ENCODE measurements around the gene THAP5.
A peak's percentile ranks its signal among the peaks of the same experiment; 100 is the strongest.
"Not testable (repeated sequence)": the region's sequence is repeated elsewhere in the genome, so short reads cannot be mapped to it uniquely, and the experiment has no call there.

Gene THAP5

DNA sequence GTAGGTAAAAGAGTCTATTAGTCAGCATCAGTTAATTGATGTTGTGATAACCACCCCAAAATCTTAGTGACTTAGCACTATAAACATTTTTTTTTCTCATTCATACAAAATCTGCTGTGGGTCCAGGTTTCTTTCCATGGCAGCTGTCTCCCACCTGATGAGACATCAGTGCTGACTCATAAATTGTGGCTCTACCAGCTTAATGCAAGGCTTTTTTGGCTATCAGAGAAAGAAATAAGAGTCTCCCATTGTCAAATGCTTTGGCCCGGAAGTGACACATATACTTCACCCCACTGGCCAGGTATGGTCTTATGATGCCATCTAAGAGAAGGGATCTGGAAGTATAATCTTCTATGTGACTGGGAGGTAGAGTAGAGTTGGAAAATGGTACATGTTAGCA lies 14.7 kb upstream of the THAP5 start:
- no peak for DNase-seq (ENCODE audit: low read depth in 2 of 2)

- DNase-seq (ENCODE audit: low read depth in 2 of 2), result no peak
Measured at GRCh38 chr7:108581655-108582491, 12.4 kb upstream of the THAP5 start.

- DNase-seq (ENCODE audit: low read depth in 2 of 2), result no peak
Measured at GRCh38 chr7:108580298-108580697, 10.8 kb upstream of the THAP5 start.

DNA sequence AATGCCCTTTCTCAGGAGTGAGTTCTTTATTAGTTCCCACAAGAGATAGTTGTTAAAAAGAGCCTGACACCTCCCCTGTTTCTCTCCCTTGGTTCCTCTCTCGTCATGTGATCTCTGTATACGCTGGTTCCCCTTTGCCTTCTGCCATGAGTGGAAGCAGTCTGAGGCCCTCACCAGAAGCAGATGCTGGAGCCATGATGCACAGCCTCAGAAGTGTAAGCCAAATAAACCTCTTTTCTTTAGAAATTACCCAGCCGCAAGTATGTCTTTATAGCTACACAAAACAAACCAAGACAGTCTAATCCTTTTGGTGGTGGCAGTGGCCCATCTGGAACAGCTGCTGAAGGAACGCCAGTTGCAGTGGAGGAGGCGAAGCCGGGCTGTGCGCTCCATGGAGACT lies 9.4 kb upstream of the THAP5 start:
- no peak for DNase-seq (ENCODE audit: low read depth in 2 of 2)

DNA sequence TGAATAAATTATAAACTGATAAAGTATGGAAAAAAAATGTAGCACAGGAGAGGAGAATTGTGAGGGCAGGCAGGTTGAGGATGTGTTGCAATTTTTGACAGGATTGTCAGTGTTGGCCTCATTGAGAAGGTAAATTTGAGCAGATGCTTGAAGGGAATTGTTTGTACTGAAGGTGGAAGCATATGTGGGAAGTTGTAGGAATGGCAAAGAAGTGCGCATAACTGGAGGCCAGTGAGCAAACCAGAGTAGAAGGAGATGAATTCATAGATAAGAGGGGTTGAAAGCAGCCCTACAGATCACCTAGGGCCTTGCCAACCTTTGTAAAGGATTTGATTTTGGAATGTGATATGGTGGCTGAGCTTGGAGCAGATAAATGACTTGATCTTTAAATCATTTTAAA lies 6.6 kb upstream of the THAP5 start:
- no peak for DNase-seq (ENCODE audit: low read depth in 2 of 2)

DNA sequence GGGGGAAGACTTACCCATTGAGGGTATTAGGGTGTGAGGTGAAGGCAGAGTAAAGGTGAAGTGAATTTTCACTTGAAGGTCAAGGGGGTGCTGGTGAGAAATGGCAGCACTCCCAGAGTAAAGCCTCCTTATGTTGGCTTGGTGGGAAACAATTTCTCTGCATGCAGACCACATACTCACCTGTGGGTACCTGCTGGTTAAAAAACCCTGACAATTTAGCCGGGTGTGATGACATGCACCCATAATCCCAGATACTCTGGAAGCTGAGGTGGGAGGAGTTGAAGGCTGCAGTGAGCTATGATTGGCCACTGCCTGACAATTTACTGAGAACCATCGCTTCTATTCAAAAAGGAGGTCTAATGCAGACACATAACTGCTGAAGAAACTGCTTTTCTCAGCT lies 5.7 kb upstream of the THAP5 start:
- DNase-seq (ENCODE audit: low read depth in 2 of 2), result no peak

DNA sequence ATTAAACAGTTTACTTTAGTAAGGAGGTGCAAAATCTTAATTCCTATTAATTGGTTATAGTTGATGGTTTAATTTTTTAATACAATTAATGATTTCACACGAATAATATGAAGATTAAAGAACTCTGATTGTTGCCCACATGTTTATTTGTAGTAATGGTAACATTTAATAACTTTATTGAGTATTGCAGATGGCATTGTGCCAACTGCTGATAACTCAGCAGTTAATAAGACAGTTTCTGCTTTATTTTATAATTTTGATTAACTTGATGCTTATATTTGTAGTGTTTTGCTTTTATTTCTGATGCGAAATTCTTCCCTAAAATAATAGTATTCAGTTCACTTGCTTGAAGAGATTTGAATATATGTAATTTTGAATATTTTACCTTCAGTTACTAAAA lies 3.0 kb upstream of the THAP5 start:
- no peak for DNase-seq (ENCODE audit: low read depth in 2 of 2)

- peak in 1 of 2 donors; percentile 10 for DNase-seq (ENCODE audit: low read depth in 2 of 2)
Measured at GRCh38 chr7:108570146-108570755, 745 bp upstream of the THAP5 start.

GRCh38 chr7:108568801-108569380 lies 615 bp downstream of the THAP5 start:
- DNase-seq (ENCODE audit: low read depth in 2 of 2), result no peak

DNA sequence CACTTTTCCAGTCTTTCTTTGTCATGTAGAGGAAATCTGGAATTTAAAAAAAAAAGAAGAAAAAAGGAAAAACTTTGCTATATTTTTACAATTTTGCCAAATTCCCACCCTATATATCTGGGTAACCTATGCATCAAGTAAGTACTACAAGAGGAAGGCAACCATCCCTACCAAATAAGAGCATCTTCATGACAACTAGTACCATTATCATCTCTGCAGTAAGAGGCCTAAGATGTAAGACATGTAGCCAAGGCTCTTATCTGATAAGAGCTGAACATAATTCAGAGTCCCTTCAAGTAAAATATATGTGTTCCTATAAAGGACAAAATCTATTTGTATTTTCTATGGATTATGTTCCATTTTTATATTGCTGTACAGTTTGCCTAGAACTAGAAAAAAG lies 3.5 kb downstream of the THAP5 start:
- DNase-seq (ENCODE audit: low read depth in 2 of 2), result no peak

GRCh38 chr7:108561047-108561619 lies 8.4 kb downstream of the THAP5 start:
- DNase-seq (ENCODE audit: low read depth in 2 of 2), result no peak

GRCh38 chr7:108559253-108559652 lies 10.3 kb downstream of the THAP5 start:
- no peak for DNase-seq (ENCODE audit: low read depth in 2 of 2)

GRCh38 chr7:108557617-108558016 lies 11.9 kb downstream of the THAP5 start:
- no peak for DNase-seq (ENCODE audit: low read depth in 2 of 2)

- no peak for DNase-seq (ENCODE audit: low read depth in 2 of 2)
Measured at GRCh38 chr7:108557191-108557590, 12.3 kb downstream of the THAP5 start.

- not testable (repeated sequence) for DNase-seq (ENCODE audit: low read depth in 2 of 2)
Measured at GRCh38 chr7:108556665-108557064, 12.8 kb downstream of the THAP5 start.

DNA sequence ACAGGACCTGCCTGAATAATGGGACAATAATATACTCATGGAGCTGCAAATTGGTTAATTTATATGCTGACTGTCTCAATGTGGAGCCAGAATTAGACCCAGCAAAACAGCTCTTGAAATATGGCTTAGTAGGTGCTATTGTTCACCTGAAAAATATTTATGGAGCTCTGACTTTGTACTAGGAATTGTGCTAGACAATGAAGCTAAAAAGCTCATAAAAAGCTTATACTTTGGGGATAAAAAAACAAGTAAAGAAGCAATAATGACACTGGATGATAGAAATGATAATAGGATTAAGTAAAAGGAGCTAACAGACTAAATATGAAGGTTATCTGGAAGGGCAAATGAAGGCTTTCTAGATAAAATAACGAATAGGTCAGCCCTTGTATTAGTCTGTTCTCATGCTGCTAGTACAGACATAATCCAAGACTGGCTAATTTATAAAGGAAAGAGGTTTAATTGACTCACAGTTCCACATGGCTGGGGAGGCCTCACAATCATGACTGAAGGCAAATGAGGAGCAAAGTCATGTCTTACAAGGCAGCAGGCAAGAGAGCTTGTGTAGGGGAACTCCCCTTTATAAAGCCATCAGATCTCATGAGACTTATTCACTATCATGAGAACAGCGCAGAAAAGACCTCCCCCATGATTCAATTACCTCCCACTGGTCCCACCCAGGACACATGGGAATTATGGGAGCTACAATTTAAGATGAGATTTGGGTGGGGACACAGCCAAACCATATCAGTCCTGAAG lies 21.2 kb downstream of the THAP5 start:
- not testable (repeated sequence) for DNase-seq (ENCODE audit: low read depth in 2 of 2)

- no peak for DNase-seq (ENCODE audit: low read depth in 2 of 2)
Measured at GRCh38 chr7:108541478-108541877, 28.0 kb downstream of the THAP5 start.

- DNase-seq (ENCODE audit: low read depth in 2 of 2), result not testable (repeated sequence)
Measured at GRCh38 chr7:108538685-108539084, 30.8 kb downstream of the THAP5 start.

GRCh38 chr7:108538236-108538635 lies 31.3 kb downstream of the THAP5 start:
- not testable (repeated sequence) for DNase-seq (ENCODE audit: low read depth in 2 of 2)

DNA sequence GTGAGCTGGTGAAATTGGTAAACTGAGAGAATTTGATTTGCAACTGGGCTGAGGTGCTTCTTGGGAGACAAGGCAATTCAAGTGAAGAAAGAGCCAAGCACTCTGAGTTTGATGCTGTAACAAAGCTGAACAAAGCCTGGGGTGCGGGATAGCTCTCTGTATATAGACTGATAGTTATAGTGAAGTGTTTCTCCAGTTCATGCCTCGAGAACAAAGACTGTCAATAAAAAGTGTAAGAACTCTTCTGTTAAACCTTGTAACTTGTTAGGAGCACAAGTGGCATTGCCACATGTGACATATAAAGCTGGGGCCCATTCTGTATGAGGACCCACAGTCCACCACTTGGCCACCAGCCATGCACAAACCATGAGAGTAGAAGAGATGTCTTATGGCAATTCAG lies 32.3 kb downstream of the THAP5 start:
- no peak for DNase-seq (ENCODE audit: low read depth in 2 of 2)

DNA sequence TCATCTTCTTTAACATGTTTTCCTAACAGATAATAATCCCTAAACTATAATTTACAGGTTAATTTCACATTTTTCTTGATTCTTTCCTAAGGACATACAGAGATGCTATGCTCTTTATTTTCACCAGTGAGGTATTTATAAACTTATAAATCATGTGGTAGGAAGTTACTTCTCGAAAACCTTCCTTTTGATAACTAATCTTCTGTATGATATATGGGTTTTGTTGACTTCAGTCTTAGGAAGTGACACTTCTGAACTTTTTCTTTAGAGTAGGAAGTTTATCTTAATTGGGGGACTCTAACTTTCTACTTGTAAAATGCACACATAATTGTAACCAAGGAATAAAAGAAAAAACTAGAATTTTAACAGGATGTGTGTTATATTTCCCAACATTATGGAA lies 33.8 kb downstream of the THAP5 start:
- DNase-seq (ENCODE audit: low read depth in 2 of 2), result no peak

GRCh38 chr7:108535257-108535656 lies 34.2 kb downstream of the THAP5 start:
- DNase-seq (ENCODE audit: low read depth in 2 of 2), result no peak

Data from stimulated activated CD8-positive, alpha-beta memory T cell treated with anti-CD3 and anti-CD28 coated beads, Interleukin-7, amount 100 ng/mL, for 1 hour (primary cell).